KMS-11 (cell line): Measurements from ENCODE around the gene HMX1.

ENCODE experiments used
- H2AFZ ChIP-seq: fragments of 200-600 bp; sonication (generic); 2 replicates; pipeline ENCODE4 v1.6.1; 2016; ENCODE audit warnings: antibody characterized with exemption, mixed run types, low read depth
- H3K27ac ChIP-seq: fragments of 200-600 bp; sonication (generic); 2 replicates; pipeline ENCODE4 v1.6.1; 2016; ENCODE audit warnings: mild to moderate bottlenecking, mixed run types
- H3K27me3 ChIP-seq: fragments of 200-600 bp; sonication (generic); 2 replicates; pipeline ENCODE4 v1.6.1; 2017; ENCODE audit warnings: mild to moderate bottlenecking, low read depth, mixed run types, moderate library complexity; ENCODE audit not compliant: insufficient read depth
- H3K36me3 ChIP-seq: fragments of 200-600 bp; sonication (generic); 2 replicates; pipeline ENCODE4 v1.6.1; 2017; ENCODE audit warnings: mild to moderate bottlenecking, mixed run types; ENCODE audit not compliant: insufficient read depth
- H3K4me1 ChIP-seq: fragments of 200-600 bp; sonication (generic); 2 replicates; pipeline ENCODE4 v1.6.1; 2016; ENCODE audit warnings: mild to moderate bottlenecking, low read depth, mixed run types; ENCODE audit not compliant: poor library complexity, severe bottlenecking
- H3K4me2 ChIP-seq: fragments of 200-600 bp; sonication (generic); 2 replicates; pipeline ENCODE4 v1.7.0; 2016; ENCODE audit warnings: mild to moderate bottlenecking, mixed run types
- H3K4me3 ChIP-seq: fragments of 200-600 bp; sonication (generic); IDR thresholded peaks from 2 replicates; pipeline ENCODE4 v1.6.1; 2017; ENCODE audit warnings: low read depth, low read length, mixed read lengths; ENCODE audit not compliant: insufficient read depth
- H3K79me2 ChIP-seq: fragments of 200-600 bp; sonication (generic); 2 replicates; pipeline ENCODE4 v1.6.1; 2016; ENCODE audit warnings: low read depth, mixed run types; ENCODE audit not compliant: insufficient read depth
- H3K9ac ChIP-seq: fragments of 200-600 bp; sonication (generic); 2 replicates; pipeline ENCODE4 v1.6.1; 2016; ENCODE audit warnings: mild to moderate bottlenecking, mixed run types
- H4K20me1 ChIP-seq: fragments of 200-600 bp; sonication (generic); 2 replicates; pipeline ENCODE4 v1.6.1; 2016; ENCODE audit warnings: mild to moderate bottlenecking, mixed run types; ENCODE audit not compliant: insufficient read depth
- CTCF ChIP-seq: fragments of 200-600 bp; sonication (generic); conservative IDR thresholded peaks from 2 replicates; pipeline ENCODE4 v1.6.1; 2017; ENCODE audit warnings: low read depth, mild to moderate bottlenecking, antibody characterized with exemption, low read length, moderate library complexity, mixed read lengths

HMX1 gene

GRCh38 chr4:8879574-8879973 lies 7.9 kb upstream of the HMX1 start:
- Histone ChIP-seq H3K27me3 (no peaks in the 10 kb centered on the region), H3K79me2 (no peaks in the 10 kb centered on the region), H3K9ac (no peak overlapping the region), H4K20me1 (no peaks in the 10 kb centered on the region), H3K4me3 (no peak overlapping the region), H2AFZ (no peak overlapping the region), H3K4me1 (no peaks in the 10 kb centered on the region), H3K36me3 (no peaks in the 10 kb centered on the region), H3K4me2 (no peak overlapping the region), H3K27ac (no peak overlapping the region)
- TF ChIP-seq CTCF: no peak

GRCh38 chr4:8878421-8878820 lies 6.8 kb upstream of the HMX1 start:
- no peak overlapping the region for H2AFZ ChIP-seq
- H3K4me1 ChIP-seq: no peaks in the 10 kb centered on the region
- H4K20me1 ChIP-seq: no peaks in the 10 kb centered on the region
- H3K36me3 ChIP-seq: no peaks in the 10 kb centered on the region
- no peak overlapping the region for H3K9ac ChIP-seq
- H3K27me3 ChIP-seq: no peaks in the 10 kb centered on the region
- no peaks in the 10 kb centered on the region for H3K79me2 ChIP-seq
- no peak overlapping the region for H3K4me2 ChIP-seq
- no peak for TF ChIP-seq CTCF
- H3K27ac ChIP-seq: no peak overlapping the region
- H3K4me3 ChIP-seq: no peak overlapping the region

- Histone ChIP-seq H3K4me3 (no peak overlapping the region), H4K20me1 (no peaks in the 10 kb centered on the region), H3K79me2 (no peaks in the 10 kb centered on the region), H3K4me2 (no peak overlapping the region), H3K9ac (no peak overlapping the region), H3K27ac (no peak overlapping the region), H3K27me3 (no peaks in the 10 kb centered on the region), H2AFZ (no peak overlapping the region), H3K36me3 (no peaks in the 10 kb centered on the region), H3K4me1 (no peaks in the 10 kb centered on the region)
- TF ChIP-seq CTCF: no peak
These were observed 6.1 kb upstream of the HMX1 start for GRCh38 chr4:8877780-8878040.

- Histone ChIP-seq H3K36me3 (no peaks in the 10 kb centered on the region), H3K27me3 (no peaks in the 10 kb centered on the region), H4K20me1 (no peaks in the 10 kb centered on the region), H2AFZ (no peak overlapping the region), H3K9ac (no peak overlapping the region), H3K27ac (no peak overlapping the region), H3K4me3 (no peak overlapping the region), H3K4me1 (no peaks in the 10 kb centered on the region), H3K79me2 (no peaks in the 10 kb centered on the region), H3K4me2 (no peak overlapping the region)
- no peak for TF ChIP-seq CTCF
These were observed 5.5 kb upstream of the HMX1 start for GRCh38 chr4:8876982-8877779.
